ENCODE measurements around the gene TMED10. TPM values are rescaled to one million over a fixed set of nuclear protein-coding genes. Genes with fewer than 3 reads are reported as not detected.

The TMED10 gene
- total RNA-seq, 1 donor from 2014 or later: 286 TPM

DNA sequence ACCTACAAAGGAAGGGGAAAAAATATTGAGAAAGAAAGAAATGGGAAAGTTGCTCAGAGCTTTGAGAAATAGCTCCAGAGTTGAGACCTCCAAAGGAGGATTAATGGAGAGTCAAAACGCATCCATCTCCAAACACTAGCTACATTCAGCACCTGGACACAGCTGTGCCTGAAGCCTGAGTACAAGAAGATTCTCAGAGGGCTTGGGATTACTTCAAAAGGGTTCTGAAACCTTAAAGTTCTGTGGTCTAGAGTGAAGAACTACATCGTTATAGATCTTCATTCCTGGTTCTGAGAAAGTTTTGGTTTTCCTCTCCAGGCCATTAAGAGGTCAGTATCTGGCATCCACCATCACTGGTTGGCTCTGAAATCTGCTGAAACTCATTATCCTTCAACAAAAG is 10.5 kb upstream of the TMED10 start:
- Histone ChIP-seq H3K27me3 (ENCODE audit: low read depth) (no peaks in the 10 kb centered on the region), H3K9me3 (no peaks in the 10 kb centered on the region), H3K4me1 (peaks cover 35% of the 10 kb centered on the region), H3K27ac (no peak overlapping the region), H3K4me3 (no peak overlapping the region), H3K36me3 (no peaks in the 10 kb centered on the region)
- no peak for ATAC-seq
- DNase-seq: no peak
- intact Hi-C loops (cut with DNase I): no loop called here
- TF ChIP-seq, protein P1, sequence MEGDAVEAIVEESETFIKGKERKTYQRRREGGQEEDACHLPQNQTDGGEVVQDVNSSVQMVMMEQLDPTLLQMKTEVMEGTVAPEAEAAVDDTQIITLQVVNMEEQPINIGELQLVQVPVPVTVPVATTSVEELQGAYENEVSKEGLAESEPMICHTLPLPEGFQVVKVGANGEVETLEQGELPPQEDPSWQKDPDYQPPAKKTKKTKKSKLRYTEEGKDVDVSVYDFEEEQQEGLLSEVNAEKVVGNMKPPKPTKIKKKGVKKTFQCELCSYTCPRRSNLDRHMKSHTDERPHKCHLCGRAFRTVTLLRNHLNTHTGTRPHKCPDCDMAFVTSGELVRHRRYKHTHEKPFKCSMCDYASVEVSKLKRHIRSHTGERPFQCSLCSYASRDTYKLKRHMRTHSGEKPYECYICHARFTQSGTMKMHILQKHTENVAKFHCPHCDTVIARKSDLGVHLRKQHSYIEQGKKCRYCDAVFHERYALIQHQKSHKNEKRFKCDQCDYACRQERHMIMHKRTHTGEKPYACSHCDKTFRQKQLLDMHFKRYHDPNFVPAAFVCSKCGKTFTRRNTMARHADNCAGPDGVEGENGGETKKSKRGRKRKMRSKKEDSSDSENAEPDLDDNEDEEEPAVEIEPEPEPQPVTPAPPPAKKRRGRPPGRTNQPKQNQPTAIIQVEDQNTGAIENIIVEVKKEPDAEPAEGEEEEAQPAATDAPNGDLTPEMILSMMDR (IDR thresholded peaks at IDR 0.05): no peak

DNA sequence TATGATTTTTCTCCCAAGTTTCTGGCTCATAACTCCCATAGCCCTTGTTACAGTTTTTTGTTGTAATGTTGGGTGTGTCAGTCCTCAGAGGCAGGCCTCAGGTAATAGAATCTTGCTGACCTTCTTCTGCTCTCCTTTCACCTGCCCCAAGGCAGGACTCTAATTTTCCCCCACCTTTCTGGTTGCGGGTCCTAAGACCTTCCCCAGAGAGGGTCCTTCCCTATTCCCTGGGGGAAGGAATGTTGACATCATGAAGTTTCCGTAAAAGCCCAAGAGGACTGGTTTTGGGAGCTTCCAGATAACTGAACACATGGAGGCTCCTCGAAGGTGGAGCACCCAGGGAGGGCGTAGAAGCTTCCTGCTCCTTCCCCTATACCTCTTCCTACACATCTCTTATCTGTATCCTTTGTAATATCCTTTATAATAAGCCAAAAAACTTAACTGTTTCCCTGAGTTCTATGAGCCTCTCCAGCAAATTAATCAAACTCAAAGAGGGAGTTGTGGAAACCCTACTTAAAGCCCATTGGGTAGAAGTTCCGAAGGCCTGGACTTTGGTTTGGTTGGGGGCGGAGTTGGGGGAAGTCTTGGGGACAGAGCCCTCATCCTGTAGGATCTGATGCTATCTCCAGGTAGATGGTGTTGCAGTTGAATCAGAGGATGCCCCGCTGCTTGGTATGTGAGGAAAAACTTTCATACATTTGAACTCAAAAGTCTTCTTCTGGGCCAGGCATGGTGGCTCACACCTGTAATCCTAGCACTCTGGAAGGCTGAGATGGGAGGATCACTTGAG is 9.0 kb upstream of the TMED10 start:
- Histone ChIP-seq H3K27me3 (ENCODE audit: low read depth) (no peaks in the 10 kb centered on the region), H3K36me3 (no peaks in the 10 kb centered on the region), H3K27ac (no peak overlapping the region), H3K4me1 (peaks cover 48% of the 10 kb centered on the region), H3K9me3 (no peaks in the 10 kb centered on the region), H3K4me3 (no peak overlapping the region)
- no peak for ATAC-seq
- intact Hi-C loops (cut with DNase I): no loop called here
- TF ChIP-seq, protein P1 (IDR thresholded peaks at IDR 0.05): no peak
- DNase-seq: no peak

DNA sequence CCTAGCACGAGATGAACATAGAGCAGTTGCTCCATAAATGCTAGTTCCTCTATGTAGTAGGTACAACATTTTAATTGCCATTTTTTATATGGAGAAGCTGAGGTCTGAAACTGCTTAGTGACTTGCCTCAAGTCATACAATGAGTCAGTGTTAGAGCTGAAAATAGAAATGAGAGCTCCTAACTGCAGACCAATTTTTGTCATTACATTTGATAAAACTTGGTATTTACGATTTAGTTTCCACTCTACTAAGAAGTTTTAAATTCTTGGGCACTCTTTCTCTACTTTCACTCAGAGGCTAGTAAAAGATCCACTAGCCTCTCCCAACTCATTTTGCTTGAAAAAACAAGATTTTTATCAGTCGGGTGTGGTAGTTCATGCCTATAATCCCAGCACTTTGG is 8.1 kb upstream of the TMED10 start:
- TF ChIP-seq, protein P1 (IDR thresholded peaks at IDR 0.05): no peak
- no peak for ATAC-seq

DNA sequence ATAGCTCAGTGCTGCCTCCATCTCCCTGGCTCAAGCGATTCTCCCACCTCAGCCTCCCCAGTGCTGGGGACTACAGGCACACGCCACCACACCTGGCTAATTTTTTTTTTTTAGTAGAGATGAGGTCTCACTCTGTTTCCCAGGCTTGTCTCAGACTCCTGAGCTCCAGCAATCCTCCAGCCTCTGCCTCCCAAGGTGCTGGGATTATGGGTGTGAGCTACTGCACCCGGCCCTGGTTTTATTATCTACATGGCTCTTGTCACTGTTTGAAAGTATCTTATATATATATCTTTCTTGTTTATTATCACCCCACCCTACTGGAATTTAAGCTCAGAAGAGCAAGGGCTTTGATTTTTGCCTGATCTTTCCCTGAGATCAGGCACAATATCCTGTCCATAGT is 7.6 kb upstream of the TMED10 start:
- intact Hi-C loops (cut with DNase I): no loop called here
- H3K36me3 ChIP-seq: no peaks in the 10 kb centered on the region
- DNase-seq (no peak), ATAC-seq (no peak)
- peaks cover 48% of the 10 kb centered on the region for H3K4me1 ChIP-seq
- no peak overlapping the region for H3K4me3 ChIP-seq
- H3K27me3 ChIP-seq (ENCODE audit: low read depth): no peaks in the 10 kb centered on the region
- TF ChIP-seq, protein P1 (IDR thresholded peaks at IDR 0.05): no peak
- peak overlapping the region; percentile 71 for H3K27ac ChIP-seq
- no peaks in the 10 kb centered on the region for H3K9me3 ChIP-seq

More for the DNA sequence above, 8.1 kb upstream of the TMED10 start:
- no peaks in the 10 kb centered on the region for H3K9me3 ChIP-seq
- intact Hi-C loops (cut with DNase I): no loop called here
- H3K27me3 ChIP-seq (ENCODE audit: low read depth): no peaks in the 10 kb centered on the region
- H3K36me3 ChIP-seq: no peaks in the 10 kb centered on the region
- peak overlapping the region; percentile 28 for H3K27ac ChIP-seq
- no peak for DNase-seq
- H3K4me1 ChIP-seq: peaks cover 48% of the 10 kb centered on the region
- H3K4me3 ChIP-seq: no peak overlapping the region

DNA sequence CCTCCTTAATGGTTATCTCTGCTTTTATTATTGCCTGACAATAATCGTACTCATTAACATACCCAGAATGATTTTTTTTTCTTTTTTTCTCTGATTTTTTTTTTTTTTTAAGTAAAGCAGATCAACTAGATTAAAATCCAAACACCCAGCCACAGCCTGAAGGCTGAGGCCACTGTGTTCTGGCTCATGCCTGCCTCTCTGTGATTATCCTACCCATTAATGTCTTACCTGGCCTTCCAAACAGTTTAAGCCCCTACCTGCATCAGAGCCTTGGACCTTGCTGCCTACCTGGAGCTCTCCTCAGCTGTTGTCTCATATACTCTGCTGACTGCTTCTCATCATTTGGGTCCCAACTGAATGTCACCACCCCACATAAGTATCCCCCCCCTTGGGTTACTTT is 6.8 kb upstream of the TMED10 start:
- no peak overlapping the region for H3K4me3 ChIP-seq
- intact Hi-C loops (cut with DNase I): no loop called here
- ATAC-seq (peak; percentile 28 to 43), DNase-seq (no peak)
- peaks cover 48% of the 10 kb centered on the region for H3K4me1 ChIP-seq
- H3K9me3 ChIP-seq: no peaks in the 10 kb centered on the region
- TF ChIP-seq, protein P1 (IDR thresholded peaks at IDR 0.05): no peak
- peak overlapping the region; percentile 71 for H3K27ac ChIP-seq
- no peaks in the 10 kb centered on the region for H3K36me3 ChIP-seq
- H3K27me3 ChIP-seq (ENCODE audit: low read depth): no peaks in the 10 kb centered on the region

Measured in lower lobe of right lung (tissue), 2 donors.